Subcutaneous adipose tissue (tissue), 4 donors: ENCODE data around the gene SFTPB. TPM values are rescaled to one million over a fixed set of nuclear protein-coding genes. Genes with fewer than 3 reads are reported as not detected.

Experiments
- total RNA-seq, 4 donors: library from RNA; depleted of rRNA; stranded (reverse); fragments of >200 nt; gene quantifications; one replicate each; pipeline ENCODE4 v1.1.0, GENCODE V29; 2016
- TF ChIP-seq, protein P1 (sequence below): fragments of 450-650 bp; IDR thresholded peaks from one replicate; pipeline ENCODE4 v1.5.1; 2016; ENCODE audit warnings: low read depth, mild to moderate bottlenecking, control low read depth, antibody characterized with exemption, moderate library complexity

The SFTPB gene
- total RNA-seq, 4 donors from 2014 or later = not detected

DNA sequence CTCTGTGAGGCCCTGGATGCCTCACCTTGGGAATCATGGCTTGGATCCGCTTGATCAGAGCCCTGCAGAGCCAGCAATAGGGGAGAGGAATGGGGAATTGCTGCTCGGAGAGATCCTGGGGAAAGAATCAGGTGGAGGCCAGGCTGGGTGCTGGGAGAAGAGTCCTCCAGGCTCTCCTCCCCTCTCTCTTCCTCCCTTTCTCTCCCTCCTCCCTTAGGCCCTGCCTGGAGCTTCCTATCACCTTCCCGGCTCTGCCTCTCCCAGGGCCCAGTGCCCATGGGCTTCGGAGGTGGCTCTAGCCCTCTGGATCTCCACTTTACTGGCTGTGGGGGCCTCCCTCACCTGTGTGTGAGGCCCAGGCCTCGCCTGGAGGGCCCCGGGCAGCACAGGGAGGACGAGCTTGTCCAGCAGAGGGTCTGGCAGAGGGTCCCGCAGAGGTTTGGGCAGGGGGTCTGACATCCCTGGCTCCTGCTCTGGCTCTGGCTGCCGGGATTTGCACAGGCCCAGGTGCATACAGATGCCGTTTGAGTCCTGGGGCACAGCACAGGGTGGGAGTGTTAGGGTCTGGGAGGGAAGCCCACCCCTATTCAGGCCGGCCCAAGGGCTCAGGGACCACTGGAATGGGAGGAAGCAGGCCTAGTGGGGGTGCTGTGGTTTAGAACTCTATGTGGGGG is 2.6 kb downstream of the SFTPB start:
- TF ChIP-seq, protein P1, sequence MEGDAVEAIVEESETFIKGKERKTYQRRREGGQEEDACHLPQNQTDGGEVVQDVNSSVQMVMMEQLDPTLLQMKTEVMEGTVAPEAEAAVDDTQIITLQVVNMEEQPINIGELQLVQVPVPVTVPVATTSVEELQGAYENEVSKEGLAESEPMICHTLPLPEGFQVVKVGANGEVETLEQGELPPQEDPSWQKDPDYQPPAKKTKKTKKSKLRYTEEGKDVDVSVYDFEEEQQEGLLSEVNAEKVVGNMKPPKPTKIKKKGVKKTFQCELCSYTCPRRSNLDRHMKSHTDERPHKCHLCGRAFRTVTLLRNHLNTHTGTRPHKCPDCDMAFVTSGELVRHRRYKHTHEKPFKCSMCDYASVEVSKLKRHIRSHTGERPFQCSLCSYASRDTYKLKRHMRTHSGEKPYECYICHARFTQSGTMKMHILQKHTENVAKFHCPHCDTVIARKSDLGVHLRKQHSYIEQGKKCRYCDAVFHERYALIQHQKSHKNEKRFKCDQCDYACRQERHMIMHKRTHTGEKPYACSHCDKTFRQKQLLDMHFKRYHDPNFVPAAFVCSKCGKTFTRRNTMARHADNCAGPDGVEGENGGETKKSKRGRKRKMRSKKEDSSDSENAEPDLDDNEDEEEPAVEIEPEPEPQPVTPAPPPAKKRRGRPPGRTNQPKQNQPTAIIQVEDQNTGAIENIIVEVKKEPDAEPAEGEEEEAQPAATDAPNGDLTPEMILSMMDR = no peak

DNA sequence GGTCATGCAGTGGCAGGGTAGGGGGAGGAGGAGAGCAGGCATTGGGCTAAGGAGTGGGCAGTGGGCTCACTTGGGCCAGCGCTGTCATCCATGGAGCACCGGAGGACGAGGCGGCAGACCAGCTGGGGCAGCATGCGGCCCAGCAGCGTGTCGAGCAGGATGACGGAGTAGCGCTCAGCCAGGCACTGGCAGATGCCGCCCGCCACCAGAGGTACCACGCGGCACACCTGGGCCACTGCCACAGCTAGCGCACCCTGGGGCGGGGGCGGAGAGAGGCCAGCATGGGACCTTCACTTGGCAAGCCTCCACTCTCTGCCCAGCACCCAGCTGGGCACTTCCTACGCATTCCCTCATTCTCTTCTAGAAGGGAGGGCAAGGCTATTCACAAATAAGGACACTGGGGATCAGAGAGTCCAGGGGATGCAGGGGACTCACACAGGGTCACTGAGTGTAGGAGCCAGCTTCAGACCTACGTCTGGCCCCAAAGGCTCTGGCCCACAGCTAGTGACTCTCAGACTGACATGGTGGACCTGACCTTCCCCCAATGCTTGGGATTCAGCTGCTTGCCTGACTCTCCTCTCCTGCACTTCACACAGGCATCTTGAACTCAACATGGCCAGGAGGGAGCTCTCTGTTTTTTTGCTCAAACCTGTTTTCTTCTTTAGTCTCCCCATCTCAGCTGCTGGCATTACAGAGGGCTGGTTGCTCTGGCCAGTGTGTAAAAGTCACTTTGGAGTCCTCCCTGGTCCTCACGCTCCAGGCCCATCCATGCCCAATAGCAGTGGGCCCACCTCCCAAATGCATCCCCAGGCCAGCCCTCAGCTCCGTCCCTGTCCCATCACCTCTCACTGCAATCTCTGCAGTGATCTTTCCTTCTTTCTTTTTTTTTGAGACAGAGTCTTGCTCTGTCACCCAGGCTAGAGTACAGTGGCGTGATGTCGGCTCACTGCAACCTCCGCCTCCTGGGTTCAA is 4.1 kb downstream of the SFTPB start:
- TF ChIP-seq, protein P1 = no peak

DNA sequence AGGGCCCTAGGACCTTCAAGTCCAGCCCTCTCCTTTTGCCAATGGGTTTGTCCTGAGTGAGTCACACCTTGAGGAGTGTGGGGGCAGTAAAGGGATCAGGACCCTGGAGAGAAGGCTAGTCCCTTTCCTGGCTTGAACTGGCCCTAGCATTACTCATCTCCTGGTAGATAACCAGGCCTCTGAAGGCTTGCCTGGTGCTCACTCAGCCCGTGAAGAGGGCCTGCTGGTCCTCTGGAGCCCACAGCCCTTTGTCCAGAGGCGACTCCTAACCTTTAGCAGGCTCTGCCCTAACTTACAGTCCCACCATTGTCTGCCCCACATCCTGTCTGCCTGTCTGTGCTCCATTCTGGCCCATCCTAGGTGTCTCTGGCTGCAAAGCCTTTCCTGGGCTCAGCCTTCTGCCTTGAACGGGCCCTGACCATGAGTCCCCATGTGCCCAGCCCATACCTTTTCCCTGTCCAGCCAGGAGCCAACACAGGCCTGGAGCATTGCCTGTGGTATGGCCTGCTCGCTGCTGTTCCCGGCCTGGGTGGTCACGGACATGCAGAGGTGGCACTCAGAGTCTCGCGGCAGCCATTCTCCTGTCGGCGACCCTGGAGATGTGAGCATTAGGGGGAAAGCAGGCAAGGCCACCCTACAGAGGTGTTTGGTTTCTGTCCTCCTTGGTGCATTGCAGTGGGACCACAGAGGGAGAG is 5.0 kb downstream of the SFTPB start:
- TF ChIP-seq, protein P1 = no peak

DNA sequence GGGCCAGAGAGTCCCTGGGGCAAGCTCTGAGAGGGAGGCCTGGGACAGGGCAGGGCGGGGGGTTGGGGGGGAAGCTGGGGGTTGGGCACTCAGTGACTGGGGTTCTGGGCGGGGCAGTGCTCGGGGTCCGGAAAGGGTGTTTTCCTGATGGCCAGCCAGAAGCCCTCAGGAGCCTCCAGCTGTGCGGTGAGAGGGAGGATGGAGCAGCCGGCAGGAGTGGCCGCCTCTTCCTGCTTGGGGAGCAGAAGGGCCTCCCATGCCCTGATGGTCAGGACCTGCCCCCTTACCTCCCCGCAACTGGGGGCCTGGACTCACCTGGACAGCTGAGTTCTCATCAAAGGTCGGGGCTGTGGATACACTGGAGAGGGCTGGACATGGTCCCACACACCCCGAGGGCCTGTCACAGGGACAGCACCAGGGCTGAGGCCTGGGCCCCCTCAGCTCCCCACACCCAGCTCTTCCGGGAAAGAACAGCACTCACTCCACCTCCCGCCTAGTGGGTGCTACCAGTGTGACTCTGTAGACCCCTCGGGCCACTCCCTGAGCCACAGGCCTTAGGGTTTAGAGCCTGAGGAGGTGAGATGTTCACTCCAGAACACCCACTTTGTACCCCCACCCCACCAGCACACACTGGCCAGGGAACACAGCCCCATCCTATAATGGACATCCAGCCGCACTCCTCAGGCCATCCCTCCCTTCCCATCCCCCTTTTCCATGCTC is 6.7 kb downstream of the SFTPB start:
- TF ChIP-seq, protein P1 = no peak

DNA sequence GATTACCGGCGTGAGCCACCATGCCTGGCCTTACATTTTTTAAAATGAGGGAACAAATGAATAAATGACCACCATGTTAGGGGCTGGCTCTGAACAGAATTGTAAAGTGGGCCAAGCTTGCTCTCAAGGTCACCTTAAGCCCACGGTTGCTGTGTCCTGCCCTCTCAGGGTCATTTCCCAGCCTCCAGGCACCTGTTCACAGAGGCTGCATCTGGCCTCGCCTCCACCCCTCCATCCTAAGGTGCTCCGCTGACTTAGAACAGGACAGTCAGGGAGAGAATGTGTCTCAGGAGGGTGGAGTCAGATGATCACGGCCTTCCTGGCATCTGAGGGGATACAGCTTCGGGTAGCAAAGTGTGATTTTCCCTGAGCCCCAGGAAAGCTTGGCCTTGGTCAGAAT is 7.3 kb downstream of the SFTPB start:
- TF ChIP-seq, protein P1 = no peak

DNA sequence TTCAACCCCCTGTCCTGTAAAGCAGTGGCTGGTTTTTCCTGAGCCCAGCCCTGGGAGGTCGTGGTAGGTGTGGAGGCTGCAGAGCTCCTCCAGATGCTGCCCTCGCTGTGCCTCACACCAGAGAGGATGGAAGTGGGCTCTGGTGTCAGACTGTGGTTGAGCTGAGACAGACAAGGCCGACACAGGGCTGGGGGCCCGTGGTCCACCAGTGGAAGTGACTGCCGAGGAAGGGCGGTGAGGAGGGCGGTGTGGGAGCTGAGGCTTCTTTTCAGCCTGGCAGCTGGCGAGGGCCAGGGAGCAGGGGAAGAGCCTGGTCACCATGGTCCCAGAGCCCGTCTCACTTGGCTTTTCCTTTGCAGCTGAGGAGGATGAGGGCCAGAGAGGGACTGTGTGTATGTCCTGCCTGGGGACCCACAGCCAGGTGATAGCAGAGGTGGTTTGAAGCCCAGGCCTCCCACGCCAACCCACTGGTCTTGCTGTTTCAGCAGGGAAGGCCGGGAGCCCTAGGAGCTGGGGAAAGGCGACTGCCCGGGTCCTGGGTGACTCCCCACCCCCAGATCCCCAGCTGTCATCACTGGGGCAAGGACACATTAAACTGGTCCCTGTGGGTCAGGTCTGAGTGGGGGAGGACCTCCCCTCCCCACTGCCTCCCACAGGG is 8.5 kb downstream of the SFTPB start:
- TF ChIP-seq, protein P1 = no peak
